Right kidney (tissue), 1 donor: Measurements from ENCODE around the gene NT5DC2.
"Not testable (repeated sequence)": the region's sequence is repeated elsewhere in the genome, so short reads cannot be mapped to it uniquely, and the experiment has no call there.

Experiments
- DNase-seq: peaks from one replicate; pipeline ENCODE4 v3.0.0-alpha.2; 2016

The NT5DC2 gene

DNA sequence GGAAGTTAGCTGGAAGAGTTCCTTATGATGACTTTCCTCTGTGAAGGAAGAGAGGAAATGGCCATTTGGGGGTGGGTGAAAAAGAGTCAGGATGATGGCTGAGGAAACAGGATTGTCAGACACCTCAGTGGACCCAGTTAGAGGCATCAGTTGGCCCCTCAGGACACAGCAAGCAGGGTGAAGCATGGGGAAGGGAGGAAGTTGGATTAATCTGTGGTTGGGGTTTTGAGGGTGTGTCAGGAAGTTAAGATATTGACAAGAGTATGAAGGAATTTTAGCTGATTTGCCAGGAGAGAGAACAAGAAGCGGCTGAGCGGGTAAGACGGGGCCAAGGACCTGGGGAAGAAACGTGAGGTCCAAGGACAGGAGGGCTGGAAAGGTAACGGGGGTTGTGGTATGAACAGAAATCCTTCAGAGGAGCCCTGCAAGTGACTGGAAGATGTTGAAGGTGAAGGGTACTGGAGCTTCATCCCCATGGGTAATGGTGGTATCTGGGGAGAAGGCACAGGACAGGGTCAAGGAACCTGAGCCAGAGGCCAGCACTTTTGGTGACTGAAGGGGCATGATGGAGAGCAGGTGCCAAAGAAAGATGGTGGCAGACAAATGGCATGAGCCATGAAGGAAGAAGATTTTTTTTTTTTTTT lies 5.5 kb upstream of the NT5DC2 start:
- DNase-seq = no peak

DNA sequence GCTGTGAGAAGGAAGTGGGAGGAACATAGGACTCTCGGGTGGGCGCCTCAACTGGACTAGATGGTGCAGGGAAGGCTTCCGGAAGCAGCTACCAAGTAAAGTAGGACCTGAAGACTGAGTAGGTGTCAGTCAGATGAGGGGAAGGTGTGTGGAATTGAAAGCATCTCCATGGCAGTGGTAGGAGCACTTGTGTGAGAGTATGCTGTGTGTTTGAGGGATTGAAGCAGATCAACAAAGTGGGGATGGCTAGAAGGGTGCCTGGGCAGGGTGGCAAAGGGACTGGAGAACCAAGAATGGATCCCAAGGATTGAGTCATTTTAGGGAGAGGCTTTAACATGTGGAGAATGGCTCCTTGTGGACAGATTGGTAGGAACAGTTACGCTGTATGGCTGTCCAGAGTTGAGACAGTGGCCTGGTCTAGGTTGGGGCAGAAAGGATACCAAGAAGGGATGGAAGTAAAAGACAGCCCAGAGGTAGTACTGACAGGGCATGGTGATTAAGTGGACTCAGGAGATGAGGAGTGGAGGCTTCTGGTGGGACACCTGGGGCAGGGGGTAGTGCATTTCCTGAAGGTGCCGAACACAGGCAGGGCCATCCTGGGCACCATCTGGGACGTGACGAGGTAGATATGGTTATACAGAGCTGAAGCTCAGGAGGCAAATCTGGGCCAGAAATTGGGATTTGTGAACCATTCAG lies 4.2 kb upstream of the NT5DC2 start:
- DNase-seq = no peak

DNA sequence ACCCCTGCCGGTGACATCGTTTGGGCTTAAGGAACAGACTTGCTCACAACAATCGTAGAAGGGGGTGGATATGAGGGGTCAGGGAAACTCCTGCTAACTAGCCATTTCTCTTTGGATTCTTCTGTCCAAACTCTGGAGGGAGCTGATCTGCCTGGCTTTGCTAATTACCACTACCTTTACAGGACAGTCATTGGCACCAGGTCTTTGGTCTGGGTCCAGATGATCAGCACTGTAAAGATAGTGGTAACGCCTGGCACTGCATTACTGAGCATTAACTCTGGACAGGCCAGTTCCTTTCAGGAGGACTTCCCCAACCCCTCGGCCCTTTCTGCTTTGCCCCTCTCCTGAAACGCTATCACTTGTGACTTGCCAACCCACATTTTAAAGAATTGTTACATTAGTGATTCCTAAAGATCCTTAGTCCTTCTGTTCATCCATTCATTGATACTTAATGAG lies 3.5 kb upstream of the NT5DC2 start:
- DNase-seq = no peak

DNA sequence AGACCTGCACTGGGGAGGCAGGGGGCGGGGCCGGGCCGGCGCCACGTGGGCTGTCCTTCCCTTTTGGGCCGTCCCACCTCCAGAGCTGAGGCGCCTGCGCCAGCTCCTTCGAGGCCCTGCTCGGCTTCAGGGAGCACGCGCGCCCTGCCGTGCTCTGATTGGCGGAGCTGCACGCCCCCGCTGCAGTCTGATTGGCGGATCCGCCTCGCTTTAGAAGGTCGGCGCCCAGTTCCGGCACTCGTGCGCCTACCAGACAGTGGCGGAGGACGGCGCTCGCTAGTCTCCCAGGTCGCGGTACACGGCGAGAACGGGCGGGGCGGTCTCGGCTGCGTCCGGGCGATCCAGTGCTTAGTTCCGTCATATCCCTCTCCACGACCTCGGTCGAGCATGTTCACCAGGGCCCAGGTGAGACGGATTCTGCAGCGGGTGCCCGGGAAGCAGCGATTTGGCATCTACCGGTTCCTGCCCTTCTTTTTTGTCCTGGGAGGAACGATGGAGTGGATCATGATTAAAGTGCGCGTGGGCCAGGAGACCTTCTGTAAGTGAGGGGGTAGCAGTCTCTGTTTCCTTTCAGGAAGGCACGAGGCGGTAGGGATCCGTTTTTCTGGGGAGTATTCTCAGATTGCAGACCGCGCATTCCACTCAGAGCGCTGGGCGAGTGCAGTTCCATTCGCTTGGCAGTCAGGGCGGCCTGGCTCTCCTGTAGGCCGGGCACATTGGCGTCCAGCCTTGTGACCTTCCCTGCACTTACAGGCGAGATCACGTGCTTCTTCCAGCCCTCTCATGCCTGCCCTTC lies 2.9 kb upstream of the NT5DC2 start, which contains the start of gene UQCC5:
TSS of gene UQCC5 (plus strand) at position 237 of the 796 bp plus-strand sequence. CDS start at position 388, 151 bp downstream.
- DNase-seq = peak; percentile 87

DNA sequence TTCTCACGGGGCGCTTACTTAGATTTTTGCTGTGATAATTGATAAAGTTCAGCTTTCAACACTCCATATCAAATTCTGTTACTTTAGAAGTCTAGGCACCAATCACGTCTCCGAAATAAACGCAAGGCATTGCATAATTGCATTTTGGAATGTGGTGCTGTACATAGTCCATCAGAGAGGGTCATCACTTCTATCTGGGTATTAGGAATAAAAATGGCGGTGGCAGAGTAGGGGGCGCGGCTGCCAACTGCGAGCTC lies 2.4 kb upstream of the NT5DC2 start:
- DNase-seq = no peak

DNA sequence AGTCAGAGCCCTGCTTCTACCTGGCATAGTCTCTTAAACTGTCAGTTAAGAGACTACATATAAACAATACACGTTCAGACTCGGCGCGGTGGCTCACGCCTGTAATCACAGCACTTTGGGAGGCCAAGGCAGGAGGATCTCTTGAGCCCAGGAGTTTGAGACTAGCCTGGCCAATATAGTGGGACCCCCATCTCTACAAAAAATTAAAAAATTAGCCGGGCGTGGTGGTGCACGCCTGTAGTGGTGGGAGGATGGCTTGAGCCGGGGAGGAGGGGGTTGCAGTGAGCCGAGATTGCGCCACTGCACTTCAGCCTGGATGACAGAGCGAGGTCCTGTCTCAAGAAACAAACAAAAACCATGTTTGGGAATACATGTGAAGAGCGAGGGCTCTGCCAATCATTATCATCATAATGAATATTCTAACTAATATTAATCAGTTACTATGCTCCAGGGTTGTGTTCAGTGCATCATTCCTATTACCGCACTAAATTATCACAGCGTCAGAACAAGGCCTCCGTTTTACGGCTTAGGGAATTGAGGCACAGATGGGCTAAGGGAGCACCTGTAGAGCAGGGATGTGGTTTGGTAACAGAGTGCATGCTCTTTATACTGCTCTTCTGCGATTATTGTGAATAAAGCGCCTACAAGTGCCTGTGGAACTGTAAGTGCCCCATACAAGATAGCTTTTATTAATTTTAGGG lies 1.9 kb upstream of the NT5DC2 start:
- no peak for DNase-seq

DNA sequence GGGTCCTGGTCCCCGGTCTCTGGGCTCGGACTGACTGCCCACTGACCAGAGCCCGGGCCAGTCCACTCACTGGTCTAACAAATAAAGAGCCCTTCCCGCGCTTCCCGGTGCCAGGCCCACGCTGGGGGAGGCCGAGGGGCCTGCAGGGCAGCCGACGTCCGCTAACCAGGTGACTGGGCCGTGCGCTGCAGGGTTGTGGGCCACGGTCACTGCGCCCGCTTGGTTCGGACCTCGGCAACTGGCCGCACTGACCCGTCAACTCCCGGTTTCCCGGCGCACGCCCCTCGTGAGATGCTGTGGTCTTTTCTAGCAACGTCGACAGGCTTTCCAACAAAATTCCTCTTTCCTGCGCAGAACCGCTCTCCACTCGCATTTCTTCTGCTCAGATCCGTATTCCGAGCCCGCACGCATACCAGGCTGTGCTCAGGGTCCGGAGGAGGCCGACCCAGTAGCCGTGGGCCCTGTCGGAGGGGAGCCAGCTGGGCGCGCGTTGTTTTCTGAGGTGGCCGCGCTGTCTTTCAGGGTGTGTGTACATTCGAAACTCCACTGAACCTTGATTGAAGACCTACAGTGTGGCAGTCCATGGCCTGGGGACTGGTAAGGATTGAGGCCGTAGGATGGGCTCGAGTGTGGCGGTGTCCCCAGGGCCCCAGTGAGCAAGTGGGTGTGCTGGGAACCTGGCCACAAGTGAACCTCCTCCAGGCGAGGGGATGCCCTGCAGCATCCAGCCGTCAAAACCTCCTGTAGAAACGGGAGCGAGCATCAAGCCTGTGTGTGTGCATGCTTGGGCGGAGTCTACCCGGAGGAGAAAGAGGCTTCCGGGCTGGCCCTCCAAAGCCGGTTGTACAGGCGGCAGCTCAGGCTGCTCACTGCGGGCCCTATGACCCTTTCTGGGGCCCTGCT lies 875 bp upstream of the NT5DC2 start:
- DNase-seq = peak; percentile 66

DNA sequence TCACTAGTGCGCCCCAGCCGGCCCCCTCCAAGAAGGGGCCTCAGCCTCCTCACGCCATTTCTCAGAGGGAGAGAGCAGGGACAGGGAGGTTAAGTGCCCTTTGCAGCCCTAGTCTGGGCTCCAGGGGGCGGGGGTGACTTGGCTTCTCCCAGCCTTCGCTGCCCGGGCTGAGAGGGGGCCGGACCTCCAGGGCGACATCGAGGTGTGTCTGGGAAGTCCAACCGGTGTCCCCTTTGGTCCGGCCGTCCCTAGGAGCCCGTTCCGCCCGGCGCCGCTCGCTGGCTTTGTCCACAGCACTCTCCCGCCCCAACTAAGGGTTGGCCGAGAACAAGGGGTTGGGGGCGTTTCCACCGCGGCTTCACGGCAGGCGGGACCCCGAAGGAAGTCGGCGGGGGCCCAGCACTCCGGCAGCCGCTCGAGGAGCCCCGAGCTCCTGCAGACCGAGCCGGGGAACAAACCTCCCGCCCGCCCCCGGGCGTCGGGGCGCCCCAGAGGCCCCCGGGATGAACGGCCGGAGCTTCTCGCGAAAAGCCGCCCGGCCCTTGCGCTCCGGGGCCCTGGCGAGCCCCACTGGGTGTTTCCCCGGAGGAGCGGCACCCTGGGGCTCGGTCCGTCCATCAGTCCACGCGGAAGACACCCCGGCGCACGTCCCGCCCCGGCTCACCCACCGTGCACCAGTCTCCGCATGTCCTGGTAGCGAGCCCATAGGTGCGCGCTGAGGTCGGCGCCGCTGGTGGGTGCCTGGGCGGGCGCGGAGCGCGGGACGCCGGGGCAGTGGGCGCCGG lies 627 bp downstream of the NT5DC2 start:
- peak; percentile 67 for DNase-seq

DNA sequence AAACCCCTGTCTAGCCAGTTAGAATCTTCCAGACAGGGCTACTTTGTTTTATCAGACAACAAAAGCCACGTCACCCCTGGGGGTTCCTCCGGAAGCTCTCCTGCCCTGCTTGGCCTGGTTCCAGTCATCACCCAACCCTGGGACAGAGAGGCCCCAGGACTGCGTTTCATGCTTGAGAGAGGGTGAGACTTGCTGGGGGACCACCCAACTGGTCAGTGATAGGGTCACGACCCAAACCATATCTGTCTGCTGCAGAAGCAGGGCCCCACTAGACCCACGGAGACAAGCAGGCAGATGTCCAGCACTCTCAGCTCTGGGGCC lies 1.2 kb downstream of the NT5DC2 start:
- no peak for DNase-seq

DNA sequence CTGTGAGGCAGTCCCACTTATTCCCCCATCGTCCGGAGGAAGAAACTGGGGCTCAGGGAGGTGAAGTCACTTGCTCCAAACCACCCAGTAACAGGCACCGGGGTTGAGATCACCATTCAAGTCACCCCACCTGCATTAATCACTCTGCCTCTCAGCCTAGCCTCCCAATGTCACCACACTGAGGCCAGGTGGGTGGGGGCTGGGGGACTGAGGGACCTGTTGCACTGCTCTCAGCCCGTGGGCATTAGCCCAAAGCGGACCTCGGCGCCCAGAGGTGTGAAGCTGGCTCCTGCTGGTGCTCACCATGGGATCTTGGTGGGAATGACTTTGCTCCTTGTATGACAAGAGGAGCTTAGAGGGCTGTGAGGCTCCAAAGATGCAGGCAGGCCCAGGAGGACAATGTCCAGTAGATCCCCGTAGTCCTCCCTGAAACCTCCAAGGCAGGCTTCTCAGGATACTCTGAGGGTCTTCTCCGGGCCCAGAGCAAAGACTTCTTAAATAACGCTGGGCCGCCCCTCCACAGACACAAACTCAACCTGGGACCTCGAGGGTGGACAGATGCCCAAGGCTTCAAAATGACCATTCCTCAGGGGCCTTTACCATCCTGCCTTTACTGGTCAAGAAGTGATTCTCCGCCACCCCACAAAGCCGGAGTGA lies 1.7 kb downstream of the NT5DC2 start:
- DNase-seq = no peak

DNA sequence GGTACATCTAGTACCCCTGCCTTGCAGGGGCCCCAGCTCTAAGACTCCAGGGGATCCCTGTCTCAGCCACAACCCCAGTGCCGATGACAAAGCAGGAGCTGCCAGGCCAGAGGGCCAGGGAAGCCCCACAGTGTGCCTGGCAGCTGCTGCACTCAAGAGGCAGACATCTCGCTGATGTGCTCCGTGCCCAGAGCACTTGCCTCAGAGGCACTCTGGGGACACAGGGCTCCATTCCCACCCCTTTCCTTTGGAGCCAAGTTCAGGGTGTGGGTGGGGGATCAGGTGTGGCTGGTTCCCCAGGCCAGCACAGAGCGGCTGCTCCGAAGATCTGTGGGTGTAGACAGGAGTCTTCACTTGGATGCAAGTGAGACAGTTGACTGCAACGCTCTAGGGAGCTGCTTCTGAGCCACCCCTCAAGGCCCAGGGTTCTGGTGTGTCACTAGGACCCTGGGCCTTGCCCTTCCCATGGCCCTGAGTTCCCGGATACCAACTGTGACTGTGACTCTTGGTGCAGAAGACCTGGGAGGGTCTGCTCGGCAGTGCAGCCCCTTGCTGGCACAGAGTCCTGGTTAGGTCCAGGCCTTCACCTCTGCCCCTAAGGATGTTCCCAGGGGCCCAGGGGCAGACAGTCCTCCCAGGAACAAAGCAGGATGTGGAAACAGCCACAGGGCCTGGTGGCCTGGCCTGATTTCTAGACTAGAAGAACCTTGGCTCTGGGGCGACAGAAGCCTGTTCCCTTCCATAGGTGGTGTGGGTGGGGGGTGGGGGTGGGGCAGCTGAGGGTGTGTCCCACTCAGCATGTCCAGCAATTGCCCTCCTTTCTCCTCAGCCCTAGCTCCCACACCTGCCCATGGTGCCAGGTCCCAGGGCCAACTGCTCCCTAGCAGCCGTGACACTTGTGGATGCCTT lies 2.5 kb downstream of the NT5DC2 start:
- DNase-seq = no peak

DNA sequence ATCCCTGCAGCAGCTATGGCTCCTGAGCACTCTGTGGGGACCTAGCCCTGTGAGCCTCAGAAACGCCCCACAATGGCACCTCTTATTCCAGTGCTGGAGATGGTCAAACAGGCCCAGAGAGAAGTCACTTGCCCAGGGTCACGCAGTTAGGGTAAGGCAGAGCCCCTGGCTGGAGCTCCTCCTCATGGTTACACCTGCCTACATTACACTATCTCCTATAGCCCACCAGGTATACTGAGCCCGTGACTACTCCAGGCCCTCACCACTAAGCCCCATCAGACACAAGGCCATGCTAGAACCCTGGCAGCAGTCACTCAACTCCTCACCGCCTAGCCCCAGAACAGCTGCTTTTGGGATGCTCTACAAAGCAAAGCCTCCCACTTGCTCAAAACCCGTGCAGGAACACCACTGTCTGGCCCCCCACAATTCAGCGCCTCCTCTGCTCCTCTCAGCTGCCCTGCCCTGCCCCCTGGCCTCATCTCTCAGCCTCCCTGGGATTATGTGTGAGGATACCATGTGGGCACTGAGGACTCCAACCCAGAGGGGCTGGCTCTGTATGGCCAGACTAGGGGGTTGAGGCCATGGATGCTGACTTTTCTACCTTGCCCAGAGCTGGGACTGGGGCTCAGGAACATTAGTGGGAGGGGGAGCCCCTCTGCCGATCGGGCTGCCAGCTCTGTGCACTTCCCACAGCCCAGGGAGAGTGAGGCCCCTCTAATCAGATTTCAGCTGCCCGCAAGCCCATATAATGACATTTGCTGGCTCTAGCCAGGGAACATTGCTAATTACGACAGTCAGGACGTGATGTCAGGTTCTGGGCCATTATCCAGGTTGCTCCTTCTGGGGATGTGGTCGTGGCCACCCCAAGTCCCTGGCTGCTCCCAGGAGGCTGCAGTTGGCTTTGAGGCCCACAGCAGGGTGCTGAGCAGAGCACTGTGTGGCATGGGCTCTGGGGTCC lies 4.0 kb downstream of the NT5DC2 start:
- no peak for DNase-seq

DNA sequence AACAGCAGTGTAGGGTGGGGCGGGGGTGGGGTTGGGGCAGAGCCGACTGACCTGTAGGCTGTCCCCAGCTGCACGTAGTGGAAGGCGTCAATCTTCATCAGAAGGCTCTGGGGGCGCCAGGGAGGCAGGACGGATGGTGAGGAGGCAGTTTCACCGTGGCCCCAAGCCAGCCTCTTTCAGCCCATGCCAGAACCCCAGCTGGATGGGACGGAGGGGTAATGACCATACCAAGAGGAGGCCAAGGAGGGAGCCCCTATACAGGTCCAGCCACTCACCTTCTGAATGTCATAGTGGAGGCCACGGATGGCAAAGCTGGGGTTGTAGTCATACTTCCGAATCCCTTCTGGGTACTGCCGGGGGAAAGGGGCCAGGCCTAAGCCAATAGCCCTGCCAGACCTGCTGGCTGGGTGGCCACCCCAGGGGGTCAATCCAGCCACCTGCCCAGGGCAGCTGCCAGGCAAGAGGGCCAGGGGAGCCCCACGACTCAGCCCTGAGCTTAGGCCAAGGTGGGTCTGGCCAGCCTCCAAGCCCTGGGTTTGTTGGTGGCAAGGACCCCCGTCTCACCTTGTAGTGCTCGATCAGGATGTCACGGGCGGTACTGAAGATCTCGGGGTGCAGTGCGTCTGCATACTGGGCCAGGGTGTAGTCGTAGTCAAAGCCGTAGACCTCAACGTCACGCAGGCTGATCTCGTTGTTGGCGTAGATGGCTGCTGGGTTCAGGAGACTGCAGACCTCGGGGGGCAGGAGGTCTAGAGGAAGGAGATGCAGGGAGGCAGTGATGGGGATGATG lies 4.9 kb downstream of the NT5DC2 start:
- DNase-seq = no peak

DNA sequence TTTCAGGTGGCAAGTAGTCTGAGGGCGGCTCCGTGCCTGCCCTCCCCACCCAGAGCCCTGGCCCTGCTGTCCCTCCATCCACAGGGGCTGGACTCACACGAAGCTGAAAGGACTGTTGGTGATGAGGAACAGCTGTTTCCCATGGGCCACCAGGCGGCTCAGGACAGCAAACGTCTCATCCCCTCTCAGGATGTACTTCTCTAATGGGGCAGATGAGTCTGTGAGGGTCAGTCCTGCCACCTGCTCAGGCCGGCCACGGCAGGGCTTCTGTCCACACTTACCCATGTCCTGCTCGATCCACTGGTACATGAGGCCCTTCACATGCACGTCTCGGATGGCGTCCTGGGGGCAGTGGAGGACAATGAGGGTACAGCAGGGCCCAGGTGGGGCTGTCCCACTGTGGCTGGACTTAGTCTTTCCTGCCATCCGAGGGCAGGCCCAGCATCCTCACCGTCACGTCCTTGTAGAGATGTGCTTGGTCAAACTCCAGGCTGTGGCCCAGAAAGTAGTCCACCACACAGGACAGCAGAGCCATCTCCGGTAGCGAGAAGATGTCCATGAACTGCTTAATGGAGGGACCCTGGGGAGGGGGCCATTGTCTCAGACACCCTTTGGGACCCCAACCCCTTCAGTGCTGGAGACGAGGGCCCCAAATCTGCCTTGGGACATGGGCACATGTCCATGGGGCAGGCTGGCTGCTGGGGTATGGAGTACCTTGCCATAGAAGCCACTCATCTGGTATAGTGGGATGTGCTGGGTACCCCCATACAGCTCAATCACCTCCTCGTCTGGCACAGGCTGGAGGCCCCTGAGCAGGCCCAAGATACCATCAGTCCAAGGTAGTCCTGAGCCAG lies 5.7 kb downstream of the NT5DC2 start:
- DNase-seq = no peak

DNA sequence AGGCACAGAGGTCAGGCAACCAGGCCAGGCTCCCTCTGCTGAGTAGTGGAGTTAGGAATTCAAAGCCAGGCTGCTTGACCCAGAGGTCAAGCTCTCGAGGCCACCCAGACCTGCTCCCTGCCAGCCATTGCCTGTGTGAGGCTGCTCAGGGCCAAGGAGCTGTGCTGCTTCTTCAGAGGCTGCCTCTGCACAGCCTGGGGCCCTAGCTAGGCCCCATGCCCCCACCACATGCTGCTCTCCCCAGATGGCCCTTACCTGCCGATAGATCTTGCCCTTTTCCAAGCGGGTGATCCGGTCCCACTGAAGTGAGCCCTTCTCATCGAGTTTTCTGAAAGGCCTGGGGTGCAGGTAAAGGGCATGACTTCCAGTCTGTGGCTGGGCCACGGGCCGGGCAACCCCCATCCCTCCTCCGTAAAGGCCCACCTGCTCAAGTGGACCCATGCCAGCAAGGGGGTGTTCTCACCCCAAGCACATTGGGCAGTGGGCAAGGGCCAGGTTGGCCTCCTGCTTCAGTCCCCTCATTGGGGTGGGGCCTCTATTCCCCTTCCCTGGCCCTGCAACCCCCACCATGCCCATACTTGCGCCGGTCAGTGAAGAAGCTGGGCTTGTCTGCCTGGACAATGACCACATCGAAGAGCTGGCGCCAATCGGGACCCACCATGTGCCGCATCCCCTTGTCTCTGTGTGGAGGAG lies 6.5 kb downstream of the NT5DC2 start:
- DNase-seq = no peak

DNA sequence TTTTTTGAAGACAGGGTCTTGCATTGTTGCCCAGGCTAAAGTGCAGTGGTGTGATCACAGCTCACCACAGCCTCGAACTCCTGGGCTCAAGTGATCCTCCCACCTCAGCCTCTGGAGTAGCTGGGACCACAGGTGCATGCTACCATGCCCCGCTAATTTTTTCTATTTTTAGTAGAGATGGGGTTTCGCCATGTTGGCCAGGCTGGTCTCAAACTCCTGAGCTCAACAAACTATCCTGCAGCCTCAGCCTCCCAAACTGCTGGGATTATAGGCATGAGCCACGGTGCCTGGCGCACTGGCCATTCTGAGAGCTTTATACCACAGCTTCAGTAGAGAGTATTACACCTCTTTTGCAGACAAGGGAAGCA lies 7.0 kb downstream of the NT5DC2 start:
- DNase-seq = not testable (repeated sequence)
